Stimulated activated CD8-positive, alpha-beta memory T cell treated with anti-CD3 and anti-CD28 coated beads, Interleukin-7, amount 100 ng/mL, for 24 hours (primary cell): ENCODE measurements around the gene INPP4B.

Experiments
- DNase-seq: peaks from one replicate; pipeline ENCODE4 v3.0.0-alpha.2; 2020; ENCODE audit warnings: low read depth

INPP4B gene

DNA sequence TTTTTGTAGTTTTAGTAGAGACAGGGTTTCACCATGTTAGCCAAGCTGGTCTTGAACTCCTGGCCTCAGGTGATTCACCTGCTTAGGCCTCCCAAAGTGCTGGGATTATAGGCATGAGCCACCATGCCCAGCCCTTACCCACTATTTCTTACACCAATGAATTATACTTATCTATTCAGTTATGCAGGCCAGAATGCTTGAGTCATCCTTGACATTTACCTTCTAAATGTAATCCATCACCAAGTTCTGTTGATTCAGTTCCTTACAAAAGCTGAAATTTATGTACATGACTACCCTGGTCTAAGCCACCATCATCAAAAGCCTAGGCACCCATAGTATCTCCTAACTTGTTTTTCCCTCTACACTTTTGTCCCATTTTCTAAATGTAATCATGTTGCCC lies 624.0 kb downstream of the INPP4B start:
- no peak for DNase-seq

DNA sequence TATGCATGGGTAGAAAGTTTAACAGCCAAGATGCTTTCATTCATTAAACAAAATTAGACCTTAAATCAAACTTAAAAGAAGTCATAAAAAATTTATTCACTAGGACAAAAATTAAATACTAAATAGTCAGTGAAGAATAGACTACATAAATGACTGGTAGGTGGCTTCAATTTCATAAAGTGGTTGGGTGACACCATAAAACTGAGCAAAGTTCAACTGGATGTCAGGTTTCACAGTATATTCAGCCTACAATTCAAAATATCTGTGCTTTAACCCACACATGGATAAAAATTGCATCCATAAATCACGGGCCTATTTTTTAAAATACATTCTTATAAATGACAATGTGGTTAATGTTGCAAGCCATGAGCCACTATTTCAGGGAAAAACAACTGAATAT lies 627.4 kb downstream of the INPP4B start:
- no peak for DNase-seq

DNA sequence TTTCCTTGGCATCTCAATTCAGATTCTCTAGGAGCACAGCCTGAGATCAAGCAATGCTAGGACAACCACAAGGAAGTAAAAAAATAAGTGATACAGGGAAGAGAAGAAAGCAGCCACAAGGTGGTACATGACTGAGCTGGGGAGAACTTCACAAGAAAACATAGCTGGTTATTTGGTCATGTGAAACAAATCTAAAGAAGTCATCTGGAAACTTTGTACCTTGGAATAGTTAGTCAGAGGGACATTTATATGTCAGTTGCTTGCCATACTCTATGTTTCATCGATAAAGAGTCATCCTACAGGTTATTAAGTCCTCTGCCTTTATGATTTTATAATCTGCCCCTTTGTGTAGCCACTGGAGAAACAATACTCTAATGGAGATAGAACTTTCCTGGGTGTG lies 634.7 kb downstream of the INPP4B start:
- DNase-seq, result no peak

DNA sequence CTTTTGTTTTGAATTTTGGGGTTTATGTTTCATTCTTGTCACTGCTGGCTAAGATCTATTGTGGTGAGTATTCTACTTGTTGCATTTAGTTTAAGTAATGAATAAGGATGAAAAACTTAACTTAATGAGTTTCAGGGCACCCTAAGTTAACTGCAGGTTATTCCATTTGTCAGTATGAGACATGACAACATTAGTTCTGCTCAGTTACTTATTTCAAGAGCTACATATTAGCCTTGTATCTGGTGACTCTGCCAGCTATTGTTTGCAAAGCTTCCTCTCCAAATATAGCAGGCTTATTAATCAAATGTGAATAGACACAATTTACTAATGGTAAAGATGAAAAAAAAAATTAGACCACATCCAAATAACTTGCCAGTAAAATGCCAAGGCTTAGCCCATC lies 642.6 kb downstream of the INPP4B start:
- no peak for DNase-seq

DNA sequence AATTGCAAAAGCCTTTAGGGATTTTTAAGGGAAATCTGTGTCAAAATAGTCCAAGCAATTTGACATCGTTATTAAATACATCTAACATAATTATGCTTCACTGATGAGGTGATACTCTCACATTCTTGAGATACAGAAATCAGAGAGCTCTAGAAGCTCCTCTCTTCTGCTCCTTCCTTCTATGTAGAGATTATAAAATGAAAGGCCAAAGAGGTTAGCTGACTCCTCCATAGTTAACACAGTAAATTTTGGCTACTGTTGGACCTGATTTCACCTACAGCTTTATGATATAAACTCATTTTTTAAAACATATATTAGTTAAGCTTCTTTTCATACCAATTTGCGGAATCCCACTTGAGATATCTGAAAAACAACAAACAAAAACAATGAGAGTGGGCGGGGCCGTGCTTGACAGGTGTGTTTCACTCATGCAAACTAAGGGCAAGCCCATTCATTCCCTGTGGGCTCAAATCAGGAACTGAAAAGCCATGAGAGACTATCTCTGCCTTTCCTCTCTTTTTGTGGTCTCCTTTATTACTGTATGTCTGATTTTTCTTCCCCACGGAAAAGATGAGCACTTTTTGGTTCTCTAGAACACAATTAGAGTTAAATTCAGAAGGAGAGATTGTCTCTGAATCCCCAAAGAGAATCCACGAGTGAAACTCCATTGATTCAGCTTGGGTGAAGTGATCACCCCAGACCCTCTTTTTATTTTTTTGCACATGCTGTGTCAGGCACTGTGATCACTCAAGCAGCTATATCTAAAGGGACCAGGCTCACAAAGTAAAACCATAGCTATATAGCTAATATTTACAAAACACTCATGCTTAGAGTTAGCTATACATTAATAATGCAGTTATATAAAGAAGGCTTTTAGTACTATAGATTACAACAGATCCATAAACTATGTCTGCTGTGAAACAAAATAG lies 643.4 kb downstream of the INPP4B start:
- no peak for DNase-seq

DNA sequence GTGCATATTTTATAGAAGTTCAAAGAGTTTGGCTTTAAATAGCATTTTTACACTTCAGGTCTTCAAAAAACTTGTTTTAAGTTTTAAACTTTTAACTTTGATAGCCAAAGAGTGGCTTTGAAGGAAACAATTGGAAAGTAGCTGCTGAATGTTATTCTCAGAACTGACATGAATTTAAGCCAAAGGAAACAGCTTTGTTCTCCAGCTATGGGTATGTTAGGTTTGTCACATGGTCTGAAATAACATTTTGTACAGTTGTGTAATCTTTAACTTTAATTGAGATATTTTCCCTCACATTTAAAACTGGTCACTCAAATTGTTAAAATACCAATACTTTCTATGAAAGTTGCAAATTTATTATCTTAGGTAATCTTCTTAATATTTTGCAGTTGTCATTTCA lies 645.1 kb downstream of the INPP4B start:
- no peak for DNase-seq

DNA sequence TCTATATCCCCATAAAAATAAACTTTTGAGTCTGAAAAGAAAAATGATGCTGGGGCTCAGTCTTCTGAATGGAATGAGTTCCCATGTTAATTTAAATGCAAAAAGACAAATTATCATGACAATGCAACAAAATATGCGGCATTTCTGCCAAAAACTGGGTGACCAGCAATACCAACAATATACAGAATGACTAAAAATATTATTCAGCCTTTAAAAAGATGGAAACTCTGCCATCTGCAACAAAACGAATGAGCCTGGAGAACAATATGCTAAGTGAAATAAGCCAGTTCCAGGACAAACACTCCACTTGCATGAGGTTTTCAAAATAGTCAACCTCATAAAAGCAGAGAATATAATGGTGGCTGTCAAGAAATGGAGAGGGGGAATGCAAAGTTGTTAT lies 651.2 kb downstream of the INPP4B start:
- DNase-seq, result no peak

DNA sequence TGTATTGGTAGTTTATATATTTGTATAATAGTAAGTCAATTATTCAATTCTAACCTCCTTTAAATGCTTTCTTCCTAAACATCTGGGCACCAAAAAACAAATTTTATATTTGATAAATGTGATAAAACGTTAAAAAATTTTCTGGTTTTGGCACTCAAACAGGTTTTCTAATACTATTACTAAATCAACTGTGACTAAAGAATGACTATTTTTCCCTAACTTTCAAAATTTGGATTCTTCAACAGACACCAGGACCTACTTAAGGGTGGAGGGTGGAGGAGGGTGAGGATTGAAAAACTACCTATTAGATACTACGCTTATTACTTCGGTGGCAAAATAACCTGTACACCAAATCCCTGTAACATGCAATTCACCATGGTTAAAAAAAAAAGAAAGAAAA lies 654.2 kb downstream of the INPP4B start:
- no peak for DNase-seq

DNA sequence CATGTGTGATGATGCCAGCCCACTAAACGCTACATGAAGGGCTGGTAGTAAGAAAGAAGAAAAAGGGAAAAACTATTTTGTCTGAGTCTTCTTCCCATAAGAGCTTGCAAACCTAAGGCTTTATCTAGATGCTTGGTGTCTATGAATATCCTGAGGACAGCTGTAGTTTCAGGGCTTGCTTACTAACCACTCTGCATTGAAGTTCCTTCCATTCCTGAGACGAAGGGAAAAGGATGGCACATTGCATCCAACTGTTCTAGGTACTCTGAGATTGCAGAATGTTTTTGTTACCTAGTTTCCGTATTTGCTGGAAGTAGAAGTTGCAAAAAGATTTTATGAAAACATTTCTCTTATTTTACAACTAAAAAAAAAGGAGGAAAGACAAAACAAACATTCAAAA lies 665.1 kb downstream of the INPP4B start:
- no peak for DNase-seq

DNA sequence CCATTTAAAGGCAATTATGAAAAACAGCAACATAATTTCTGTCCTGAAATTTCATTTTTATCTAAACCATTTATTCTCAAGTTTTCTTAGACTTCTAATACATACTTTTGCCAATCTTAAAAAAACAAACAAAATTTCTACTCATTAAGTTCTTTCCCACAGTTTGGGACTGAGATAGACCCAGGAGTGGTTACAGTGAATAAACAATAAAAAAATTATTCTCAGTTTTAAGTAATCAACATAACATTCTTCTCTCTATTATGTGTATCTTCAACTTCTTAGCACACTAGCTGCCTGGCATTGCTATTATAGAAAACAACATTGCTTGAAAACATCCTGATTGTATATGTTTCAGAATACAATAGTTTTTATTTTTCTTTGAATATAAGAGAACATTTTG lies 676.9 kb downstream of the INPP4B start:
- no peak for DNase-seq

DNA sequence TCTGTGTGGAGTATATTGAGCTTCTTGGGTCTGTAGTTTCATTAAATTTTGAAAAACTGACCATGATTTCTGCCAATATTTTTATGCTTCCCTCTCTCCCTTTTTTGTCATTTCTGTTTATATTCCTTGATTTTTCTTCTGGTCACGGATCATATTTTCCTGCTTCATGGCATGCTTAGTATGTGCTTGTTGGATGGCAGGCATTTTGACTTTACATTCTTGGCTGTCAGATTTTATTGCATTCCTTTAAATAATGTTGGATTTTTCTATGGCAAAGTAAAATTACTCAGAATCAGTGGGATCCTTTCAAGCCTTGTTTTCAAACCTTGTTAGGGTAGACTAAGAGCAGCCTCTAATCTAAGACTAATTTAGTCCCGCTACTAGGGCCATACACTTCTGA lies 677.9 kb downstream of the INPP4B start:
- DNase-seq, result no peak

DNA sequence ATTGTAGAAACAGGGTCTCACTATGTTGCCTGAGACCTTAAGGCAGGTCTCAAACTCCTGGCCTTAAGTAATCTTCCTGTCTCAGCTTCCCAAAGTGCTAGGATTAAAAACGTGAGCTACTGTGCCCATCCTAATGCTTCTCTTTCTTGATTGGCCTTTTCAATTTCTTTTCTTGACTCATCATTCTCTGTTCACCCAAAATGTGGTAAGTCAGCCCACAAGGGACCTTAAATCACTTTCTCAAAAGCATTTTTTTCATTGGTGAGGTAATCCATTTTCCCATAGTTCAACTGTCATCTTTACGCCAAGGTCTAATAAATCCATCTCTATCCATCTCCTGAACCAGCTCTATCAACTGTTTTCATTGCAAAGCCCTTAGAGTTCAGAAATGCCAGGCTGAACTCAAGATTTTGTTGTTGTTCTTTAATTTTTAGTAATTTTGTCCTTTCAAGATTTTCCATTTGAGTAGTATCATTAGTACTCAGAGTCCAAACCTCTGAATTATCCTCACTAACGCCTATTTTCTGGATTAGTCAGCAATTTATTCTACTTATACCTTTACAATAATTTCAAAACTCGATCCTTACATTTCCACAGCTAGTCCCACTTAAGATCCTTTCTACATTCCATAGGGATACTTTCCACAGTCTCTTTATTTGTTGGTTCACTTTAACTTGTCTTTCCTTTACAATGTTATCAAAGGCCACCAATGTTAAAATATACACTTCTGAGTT lies 681.2 kb downstream of the INPP4B start:
- DNase-seq, result no peak

DNA sequence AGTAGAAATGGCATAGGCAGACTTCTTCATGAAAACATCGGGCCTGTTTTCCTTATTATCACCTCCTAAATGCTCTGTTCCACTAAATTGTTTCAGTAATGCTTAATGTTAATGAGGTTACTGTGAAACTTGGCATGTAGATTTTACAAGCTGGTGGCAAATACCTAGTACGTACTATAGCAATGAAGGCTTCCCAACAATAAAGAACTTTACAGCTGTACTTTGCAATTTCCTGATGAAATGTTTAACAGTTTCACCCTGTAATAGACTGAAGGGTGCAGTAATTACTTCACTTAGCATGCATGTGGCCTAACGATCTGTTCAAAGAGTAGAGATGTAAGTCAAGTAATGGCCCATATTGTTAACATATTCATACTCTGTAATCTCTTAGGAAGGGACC lies 685.0 kb downstream of the INPP4B start:
- no peak for DNase-seq

DNA sequence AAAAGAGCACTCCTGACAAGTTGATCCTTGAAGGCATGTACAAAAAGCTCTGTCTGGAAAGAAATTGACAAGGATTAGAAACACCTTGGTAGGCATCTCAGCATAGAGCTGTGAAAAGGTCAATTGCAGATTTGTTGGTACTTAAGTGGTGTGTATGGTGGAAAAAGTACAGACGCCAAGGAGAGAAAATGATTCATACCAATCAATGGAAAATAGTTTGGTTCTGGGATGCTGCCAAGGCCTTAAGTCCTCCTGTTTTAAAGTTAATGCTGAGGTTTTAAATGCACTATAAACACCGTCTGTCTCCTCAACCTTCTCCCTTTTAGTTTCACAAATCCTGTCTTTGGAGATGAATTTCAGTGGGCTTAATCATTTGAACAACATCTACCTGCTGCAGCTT lies 685.6 kb downstream of the INPP4B start:
- no peak for DNase-seq

DNA sequence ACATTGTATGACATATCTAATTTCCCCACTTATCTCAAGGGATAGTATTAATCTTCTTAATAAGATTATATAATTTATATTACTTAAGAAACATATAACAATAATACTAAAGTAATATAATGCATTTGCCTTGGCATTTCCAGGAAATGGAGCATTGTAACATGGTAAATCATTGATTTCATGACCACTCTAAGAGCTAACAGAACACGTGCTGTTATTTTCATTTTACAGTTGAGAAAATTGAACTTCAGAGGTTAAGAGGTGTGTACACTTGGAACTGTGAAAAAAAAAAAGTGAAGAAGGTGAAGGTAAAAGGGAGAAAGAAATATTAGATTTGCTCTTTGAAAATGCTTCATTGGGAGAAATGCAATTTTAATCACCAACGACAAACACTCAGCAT lies 687.1 kb downstream of the INPP4B start:
- DNase-seq, result no peak

DNA sequence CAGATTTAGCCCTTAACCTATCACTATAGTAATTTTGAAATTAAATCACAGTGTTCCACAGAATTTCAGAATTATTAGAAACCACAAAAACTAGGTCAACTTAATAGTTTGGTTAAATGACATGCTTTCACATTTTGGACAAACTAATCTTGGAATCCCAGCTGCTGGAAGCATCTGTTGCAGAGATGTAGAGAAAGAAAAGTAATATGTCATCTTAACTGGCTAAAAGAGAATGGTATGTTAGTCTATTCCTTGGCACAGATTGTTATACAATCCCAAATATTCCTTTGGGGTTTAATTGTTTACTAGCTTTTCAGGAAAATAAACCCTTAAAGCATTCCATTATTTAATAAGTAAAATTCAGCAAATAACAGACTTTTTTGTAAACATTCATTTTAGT lies 689.8 kb downstream of the INPP4B start:
- DNase-seq, result no peak

DNA sequence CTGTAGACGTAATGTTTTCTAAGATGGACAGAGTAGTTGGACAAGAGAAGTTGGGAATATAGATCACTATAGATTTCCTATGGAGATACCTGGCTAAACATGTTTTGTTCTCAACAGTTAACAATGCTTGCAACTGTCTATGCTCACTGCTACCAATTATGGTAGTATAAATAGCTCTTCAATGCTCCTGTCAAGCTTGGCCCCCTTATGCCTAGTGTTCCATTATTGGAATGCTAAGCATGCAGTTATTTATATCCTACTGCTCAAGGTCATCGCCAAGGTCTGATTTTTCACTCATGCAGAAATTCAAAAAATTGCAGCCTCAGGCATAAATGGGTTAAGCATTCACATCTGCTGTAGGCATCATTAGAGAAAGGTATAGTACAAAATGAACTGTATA lies 690.8 kb downstream of the INPP4B start:
- DNase-seq, result no peak

DNA sequence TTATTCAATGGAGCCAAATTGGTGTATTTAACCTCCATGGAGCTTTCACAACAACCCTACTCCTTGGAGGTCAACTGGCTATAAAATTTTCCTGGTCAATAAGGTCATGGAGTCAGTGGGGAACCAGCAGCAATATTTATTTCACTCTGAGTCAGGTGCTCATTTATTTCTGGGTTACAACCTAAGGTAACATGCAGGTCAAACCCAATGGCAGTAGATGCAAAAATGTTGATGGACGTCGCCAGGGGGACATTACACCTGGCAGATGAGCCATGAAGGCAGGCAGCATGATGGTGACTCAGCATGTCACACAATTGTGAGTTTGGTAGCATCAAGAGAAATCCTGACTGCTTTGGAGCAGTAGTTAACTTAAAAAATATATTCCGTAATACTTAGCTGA lies 695.6 kb downstream of the INPP4B start:
- DNase-seq, result no peak

DNA sequence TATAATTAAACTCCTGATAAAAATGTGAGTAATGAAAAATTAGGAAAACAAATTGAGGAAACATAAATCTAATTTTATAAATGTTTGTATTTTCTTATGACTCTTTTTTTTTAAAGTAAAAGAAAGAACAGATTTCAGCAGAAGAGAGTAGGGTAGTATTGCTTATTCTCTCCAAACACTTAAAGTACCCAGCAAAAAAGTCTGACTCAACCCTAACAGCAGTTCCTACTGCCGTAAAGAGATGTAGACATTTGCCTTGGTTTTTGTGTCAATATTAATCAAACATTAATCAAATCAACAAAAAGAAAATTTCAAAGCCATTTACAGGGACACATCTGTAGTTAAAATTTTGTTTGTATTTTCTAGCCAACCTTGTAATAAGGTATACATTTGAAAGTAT lies 701.3 kb downstream of the INPP4B start:
- no peak for DNase-seq

DNA sequence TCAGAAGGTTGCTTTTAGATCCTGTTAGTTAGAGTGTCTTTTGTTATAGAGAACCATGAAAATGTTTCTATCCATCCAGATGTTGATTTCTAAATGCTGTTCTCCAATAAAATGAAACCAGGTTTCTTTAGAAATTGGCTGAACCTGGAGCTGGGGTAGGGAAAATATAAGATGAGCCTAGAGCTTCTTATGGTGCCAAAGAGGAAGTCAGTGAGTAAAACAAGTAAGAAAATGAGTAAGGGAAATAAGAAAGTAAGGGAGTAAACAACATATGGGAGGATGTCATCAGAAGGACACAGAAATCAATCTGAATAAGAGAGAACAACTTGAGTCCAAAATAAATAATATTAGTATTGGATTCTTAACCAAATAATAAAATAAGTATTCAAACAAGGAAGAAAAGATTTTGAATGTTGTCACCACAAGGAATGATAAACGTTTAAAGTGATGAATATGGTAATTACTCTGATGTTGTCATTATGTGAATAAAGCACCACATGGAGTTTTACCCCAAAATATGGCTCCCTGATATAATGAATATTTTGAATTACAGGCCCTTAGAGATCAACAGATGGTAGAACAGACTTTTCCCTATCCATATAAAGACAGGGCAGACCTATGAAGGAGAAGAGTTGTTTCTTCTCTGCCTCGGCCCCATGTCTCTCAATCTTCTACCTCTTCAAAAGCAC lies 703.6 kb downstream of the INPP4B start:
- DNase-seq, result no peak

DNA sequence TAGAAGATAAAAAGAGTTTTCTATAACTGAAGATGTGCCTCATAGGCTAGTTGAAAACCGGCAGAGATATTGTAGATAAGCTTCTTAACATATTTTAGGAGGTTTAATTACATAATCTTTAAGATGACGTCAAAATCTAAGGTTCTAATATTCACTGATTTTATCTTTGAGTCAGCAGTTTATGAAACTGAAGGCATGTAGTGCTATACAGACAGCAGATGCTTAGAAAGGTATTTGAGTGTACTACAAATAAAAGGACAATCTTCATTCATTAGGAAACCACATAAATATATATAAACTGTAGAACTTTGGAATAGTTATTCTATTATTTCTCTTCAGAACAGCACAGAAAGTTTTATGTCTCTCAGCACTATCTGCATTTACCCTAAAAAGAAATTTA lies 704.9 kb downstream of the INPP4B start:
- no peak for DNase-seq

DNA sequence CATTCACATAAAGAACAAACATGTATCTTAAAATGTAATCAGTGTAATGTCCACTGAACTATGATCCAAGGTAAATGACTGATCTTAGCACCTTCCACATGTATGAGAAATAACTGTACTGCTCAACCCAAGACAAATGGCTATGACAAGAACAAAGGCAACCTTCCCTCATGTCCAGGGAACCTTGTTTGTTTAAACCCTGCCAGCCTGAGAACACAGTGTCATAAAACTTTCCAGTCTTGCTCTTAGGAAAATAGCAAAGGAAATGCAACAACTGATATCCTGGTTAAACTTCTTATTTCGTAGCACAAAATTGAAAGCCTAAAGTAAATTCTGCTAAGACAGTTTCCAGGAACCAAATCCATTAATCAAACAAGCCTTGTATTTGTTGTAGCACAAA lies 715.4 kb downstream of the INPP4B start:
- DNase-seq, result no peak

DNA sequence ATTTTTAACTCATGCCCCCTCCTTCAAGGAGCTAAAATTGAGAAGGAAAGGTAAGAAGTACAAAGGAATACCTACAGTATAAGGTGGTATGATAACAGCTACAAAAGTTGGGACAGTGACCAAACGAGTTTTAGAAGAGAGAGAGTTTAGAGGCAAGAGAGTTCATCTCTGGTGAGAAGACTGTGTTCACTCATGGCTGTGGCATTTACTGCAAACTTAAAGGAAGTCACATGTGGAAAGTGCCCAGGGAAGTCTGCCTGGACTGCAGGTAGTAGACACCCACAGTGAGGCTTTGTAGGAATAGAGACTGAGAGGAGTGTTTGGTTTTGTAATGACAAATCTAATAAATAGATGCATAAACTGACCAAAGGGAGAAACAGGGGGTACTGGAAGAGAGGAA lies 716.2 kb downstream of the INPP4B start:
- DNase-seq, result no peak
